HG02943 (cell line): Measurements from ENCODE around the gene BICD2.
"Not testable (repeated sequence)": the region's sequence is repeated elsewhere in the genome, so short reads cannot be mapped to it uniquely, and the experiment has no call there.

Source experiments
- ATAC-seq: cut with Tn5 transposase; IDR thresholded peaks from one replicate; pipeline ENCODE4 v1.9.1; 2021; ENCODE audit warnings: mild to moderate bottlenecking, low read depth, moderate library complexity; ENCODE audit not compliant: unreplicated experiment

The BICD2 gene

DNA sequence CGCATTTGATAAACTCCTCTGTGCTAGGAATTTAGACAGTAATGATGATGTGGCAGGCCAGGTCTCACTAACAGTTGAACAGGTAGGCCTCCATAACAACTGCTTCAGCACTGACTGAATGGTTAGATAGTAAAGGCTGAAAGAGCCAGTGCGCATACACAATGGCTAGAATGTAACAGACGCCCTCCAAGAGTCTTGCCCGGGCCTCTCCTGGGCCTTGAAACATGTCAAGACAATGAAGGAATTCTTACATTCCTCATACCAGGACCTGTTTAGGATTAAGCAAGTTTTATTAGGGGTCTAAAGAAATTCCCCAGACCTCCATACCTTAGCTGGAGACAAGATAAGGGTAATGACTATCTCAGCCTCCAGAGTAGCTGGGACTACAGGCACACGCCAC is 6.7 kb upstream of the BICD2 start:
- ATAC-seq: no peak

DNA sequence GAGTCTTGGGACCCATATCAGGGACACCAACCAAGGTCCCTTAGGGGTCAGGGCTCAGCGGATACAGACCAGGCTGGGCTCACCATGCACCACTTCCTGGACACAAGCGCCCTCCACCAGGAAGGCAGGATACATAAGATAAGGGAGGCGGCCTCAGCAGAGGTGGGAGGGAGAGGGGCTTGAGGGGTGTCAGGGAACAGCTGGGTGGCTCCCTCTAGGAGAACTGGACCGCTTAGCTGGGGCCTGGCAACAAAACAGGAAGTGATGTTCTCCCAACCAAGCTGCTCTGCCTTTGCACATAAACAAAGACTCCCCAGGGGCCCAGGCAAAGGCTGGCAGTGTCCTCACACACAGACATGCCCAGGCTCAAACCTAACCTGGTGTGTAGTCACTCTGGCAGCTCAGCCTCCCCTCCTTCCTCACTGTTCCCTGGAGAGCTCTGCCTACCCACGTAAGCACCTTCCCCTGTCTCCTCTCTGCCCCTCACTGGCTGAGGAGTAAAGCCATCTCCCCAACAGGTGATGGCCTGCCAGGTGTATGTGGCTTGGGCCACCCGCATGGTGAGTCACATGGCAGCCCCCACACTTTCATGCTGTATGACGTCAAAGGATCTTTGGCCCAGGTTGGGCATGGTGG is 5.8 kb upstream of the BICD2 start:
- no peak for ATAC-seq

GRCh38 chr9:92769990-92770359 is 5.3 kb upstream of the BICD2 start:
- no peak for ATAC-seq

DNA sequence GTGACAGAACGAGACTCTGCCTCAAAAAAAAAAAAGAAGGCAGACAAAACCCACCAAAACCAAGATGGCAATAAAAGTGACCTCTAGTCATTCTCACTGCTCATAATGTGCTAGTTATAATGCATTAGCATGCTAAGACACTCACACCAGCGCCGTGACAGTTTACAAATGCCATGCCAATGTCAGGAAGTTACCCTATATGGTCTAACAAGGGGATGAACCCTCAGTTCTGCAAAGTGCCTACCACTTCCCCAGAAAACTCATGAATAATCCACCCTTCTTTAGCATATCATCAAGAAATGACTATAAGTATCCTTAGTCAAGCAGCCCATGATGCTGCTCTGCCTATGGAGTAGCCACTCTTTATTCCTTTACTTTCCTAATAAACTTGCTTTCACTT is 4.7 kb upstream of the BICD2 start:
- ATAC-seq: no peak

- ATAC-seq: not testable (repeated sequence)
Measured at GRCh38 chr9:92768816-92769215, 4.2 kb upstream of the BICD2 start.

DNA sequence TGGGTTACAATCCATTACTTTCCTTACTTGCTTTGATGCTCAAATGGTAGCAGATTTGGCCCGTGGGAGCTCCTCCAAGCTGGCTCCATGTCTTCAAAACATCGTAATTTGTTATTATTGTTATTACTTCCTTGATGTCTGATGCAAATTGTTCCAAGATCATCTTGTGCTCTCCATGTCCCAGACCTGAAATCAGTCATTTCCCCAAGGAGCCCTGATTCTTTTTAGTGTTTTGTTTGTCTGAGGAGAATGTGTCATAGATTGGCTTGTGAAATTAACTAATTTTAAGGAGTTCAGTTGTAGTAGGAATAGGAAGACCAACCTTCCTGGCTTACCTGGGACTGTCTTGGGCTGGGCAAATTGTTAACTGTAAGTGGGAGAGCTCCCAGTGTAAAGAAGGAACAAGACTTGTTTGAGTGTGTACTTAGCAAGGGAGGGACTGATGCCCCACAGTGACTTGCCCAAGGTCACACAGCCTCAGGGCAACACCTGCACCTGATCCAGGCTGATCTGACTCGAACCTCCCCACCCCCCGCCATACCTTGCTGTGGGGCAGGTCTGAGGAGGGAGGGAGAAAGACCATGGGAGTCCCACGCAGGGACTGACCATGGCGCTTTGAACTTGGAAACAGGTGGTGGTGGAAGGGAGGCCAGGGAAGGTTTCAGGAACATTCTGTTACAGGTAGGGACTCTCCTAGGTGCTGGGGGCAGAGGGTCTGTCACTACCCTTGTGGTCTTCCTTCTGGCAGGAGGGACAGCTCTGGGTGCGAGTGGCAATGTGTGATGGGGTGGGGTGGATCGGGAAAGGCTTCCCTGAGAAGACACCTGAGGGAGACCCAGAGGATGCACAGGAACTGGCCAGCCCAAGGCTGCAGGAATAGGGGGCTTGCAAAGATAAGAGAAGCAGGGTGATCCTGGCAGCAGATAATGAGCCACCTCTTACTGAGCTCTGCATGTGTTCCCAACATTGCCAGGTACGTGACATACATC is 2.7 kb upstream of the BICD2 start:
- ATAC-seq: no peak

DNA sequence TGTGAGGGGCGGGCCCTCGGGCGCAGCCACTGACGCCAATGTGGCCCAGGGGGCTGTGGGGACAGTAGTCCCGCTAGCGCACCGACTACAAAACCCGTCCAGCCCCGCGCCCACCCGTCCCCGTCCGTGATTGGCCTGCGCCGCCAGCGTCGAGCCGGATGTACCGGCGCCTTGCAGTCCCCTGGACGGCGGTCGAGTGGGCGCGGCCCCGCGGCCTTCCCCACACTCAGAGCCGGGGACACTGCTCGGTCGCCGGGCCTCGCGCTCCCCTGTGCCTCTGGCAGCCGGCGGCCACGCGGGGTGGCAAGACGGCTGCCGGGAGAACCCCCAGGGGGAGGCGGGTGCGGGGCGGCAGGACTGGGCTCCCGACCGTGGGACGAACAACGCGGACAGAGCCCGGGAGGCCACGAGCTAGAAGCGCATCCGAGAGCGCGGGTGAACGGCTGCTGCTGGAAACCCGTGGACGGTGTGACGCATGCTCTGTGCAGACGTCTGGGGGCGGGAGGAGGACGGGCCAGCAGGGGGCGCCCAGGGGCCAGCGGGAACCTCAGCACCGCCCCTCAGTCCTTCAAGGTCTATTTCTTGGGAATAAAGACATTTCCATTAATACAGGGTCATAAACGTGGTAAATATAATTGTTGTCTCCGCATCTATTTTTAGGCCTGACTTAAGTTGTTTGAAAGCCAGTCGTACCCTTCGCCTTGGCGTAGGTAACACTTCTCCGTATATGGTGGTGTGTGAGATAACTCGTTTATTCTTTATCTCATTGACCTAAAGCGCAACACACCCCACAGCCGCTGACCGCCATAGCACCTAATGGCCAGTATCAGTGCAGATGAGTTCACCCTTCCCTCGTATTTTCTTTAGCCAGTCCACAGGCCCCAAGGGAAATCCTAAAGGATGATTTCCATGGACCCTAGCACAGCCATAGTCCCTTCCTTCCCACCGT is 629 bp upstream of the BICD2 start:
- ATAC-seq: peak; percentile 50

DNA sequence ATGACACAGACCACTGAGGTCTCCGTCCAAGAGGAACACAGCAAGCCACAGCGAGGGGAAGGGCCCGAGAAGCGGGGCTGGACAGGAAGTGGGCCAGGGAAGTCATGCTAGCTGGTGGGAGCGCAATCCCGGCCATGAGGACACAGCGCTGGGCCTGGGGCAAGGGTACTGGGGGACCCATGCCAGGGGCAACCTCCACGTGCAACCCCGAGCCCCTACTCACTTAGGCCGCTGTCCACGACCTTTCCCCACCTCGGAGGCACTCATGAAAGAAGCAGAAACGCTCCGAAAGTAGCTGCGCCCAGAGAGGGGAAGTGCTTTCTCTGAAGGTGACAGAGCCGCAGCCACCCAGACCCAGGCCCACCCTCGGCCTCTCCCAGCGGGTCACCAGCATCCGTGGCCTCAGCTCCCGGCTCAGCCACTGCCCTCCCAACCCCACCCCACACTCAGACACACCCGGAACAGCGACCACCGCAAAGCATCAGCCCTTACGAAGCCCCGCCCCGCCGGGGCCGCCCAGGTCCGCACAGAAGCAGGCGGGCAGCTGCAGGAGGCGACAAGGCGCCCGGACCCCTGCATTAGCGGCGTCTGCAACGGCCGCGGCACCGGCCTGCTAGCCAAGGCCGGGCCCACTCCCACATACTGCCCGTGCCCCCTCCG is 782 bp downstream of the BICD2 start:
- ATAC-seq: no peak

DNA sequence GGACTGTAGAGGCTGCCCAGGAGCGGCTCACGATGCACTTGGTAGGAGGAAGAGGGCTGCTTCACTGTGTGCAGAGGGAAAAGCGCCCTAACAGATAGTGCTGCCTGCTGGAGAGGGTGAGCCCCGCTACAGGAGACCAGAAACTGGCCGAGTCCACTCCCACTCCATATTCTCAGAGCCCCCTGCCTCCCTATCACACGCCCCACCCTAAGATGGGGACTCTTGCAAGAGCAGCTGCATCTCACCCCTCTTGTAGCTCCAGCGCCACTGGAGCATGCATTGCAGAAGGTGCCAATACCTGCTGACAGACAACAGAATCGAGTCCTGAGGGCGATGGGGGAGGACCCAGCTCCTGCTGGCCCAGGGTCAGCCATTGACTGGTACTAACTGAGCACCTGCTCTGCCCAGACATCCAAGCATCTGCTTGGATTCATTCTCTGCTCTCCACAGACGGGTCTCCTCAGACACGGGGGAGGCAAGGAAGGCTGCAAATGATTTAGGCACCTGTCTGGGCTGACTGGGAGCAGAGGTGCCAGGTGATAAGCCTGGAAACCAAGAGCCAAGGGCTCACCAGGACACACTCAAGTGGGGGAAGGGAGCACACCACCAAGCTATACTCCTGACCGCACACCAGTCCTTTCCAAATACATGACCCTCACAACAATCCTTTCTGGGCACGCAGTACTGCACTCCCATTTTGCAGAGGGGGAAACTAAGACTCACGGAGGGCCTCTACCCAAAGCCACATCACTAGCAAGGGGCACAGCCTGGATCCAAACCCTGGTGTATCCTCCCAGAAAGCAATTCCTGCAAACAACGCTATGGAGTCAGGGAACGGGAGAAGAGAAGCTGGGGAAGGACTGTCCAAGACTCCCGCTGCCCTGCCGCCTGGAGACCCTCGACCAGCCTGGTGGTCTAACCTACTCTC is 1.6 kb downstream of the BICD2 start:
- ATAC-seq: no peak

DNA sequence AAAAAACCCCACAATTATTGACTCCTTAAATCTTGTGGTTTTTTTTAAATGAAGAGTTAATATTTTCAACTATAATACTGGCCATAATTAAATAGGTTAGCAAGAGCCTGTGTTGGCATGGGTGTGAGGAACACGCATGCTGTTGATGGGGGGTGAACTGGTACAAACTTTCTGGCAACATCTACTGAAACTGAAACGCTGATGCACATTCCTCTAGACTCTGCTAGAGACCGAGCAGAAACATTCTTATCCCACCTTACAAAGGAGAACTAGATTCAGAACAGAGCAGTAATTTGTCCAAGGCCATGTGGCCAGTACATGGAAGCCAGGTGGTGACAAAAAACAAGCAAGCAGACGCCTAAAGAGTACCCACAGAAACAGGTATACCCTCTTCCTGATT is 2.4 kb downstream of the BICD2 start:
- no peak for ATAC-seq

DNA sequence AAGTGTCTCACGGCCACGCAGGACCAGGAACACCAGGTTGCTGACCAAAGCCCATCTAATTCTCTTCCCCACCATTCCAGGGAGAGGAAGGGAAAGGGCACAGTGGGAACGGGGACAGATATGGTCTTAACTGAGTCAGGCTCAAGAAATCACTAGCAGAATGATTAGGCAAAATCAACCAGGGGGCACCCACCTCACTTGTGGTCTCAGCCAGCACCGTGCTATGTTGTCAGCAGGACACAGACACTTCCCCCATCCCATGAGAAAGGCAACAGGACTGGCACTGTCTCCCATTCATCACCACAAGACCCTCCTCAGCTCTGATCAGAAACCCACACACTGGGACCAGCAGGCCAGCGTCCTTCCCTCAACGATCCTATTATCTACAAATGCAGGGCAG is 2.9 kb downstream of the BICD2 start:
- ATAC-seq: no peak

GRCh38 chr9:92760494-92760893 is 4.1 kb downstream of the BICD2 start:
- ATAC-seq: no peak

DNA sequence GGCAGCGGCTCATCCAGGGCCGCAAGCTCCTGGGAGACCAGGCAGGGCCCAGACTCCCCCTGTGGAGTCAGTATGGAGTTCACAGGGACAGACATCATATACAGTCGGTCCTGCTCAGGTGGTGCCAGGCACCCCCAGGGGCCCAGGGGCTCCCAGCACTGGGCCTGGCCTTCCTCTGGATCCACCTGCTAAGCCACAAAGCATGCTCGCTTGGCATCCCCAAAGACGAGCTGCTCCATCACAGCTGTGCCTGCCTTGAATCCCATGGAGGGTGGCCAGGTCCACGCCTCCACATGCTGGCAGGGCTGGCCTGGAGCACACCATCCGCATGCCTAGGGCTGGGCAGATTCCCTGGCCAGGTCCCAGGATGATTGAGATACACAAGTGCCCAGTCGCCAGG is 4.6 kb downstream of the BICD2 start:
- ATAC-seq: no peak

- no peak for ATAC-seq
Measured at GRCh38 chr9:92759446-92759845, 5.2 kb downstream of the BICD2 start.

DNA sequence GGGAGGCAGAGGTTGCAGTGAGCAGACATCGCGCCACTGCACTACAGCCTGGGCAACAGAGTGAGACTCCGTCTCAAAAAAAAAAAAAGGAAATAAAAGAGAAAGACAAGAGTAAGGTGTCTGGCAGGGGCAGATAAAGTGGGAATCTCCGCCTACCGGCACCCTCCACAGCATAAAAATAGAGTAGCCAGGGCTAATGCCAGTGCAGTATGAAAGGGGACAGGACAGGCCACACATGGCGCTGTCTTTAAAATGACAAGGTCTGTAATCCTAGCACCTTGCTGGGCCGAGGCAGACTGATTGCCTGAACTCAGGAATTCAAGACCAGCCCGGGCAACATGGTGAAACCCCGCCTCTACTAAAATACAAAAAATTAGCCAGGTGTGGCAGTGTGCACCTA is 7.8 kb downstream of the BICD2 start:
- ATAC-seq: no peak

DNA sequence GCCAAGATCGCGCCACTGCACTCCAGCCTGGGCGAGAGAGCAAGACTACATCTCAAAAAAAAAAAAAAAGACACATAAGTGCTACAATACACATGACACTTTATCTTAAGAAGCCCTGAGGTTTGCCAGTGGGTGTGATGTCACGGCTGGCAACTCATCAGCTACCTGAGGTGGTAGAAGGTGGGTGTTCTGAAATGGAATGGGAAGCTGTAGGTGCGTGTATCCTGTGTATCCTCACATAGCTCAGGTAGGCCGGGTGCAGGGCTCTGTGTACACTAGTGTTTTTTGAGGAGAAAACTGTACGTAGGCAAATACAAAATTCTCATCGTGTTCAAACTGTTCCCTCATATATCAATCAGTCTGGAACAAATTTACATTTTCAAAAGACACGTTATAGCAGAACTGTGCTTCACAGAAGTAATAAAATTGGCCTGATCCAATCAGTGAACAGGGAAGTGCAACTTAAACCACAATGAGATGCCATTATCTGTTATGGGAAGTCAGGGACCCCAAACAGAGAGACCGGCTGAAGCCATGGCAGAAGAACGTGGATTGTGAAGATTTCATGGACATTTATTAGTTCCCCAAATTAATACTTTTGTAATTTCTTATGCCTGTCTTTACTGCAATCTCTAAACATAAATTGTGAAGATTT is 10.4 kb downstream of the BICD2 start:
- ATAC-seq: no peak

DNA sequence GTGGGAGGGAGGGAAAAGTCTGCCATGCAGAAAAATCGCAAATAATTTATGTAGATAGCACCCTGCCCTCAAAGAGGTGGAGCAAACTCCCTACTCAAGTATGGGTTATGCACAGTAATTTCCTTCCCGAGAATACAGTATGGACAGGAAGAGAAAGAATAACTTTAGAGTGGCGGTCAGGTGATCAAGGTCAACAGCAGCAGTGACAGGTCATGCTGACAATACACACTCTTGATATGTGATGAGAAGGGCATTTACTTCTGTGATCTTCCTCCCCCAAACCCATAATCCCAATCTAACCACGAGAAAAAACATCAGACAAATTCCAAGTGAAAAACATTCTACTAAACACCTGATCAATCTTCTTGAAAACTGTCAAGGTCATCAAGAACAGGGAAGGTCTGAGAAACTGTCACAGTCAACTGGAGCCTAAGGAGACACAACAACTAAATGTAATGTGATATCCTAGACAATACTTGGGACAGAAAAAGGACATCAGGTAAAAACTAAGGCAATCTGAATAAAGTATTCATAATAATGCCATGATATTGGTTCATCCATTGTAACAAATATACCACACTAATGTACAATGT is 11.7 kb downstream of the BICD2 start:
- ATAC-seq: no peak

GRCh38 chr9:92749934-92750315 is 14.7 kb downstream of the BICD2 start:
- ATAC-seq: no peak
